GM18505 (cell line): ENCODE data around the gene FADS1.
A peak's percentile ranks its signal among the peaks of the same experiment; 100 is the strongest.

Experiments
- ATAC-seq: cut with Tn5 transposase; IDR thresholded peaks from one replicate; pipeline ENCODE4 v1.9.1; 2021; ENCODE audit not compliant: unreplicated experiment
- POLR2A ChIP-seq: IDR thresholded peaks from 4 replicates; pipeline ENCODE4 v1.6.1; 2011; ENCODE audit warnings: borderline replicate concordance; ENCODE audit not compliant: insufficient read depth, insufficient read length; ENCODE audit errors: extremely low read depth

FADS1 gene

DNA sequence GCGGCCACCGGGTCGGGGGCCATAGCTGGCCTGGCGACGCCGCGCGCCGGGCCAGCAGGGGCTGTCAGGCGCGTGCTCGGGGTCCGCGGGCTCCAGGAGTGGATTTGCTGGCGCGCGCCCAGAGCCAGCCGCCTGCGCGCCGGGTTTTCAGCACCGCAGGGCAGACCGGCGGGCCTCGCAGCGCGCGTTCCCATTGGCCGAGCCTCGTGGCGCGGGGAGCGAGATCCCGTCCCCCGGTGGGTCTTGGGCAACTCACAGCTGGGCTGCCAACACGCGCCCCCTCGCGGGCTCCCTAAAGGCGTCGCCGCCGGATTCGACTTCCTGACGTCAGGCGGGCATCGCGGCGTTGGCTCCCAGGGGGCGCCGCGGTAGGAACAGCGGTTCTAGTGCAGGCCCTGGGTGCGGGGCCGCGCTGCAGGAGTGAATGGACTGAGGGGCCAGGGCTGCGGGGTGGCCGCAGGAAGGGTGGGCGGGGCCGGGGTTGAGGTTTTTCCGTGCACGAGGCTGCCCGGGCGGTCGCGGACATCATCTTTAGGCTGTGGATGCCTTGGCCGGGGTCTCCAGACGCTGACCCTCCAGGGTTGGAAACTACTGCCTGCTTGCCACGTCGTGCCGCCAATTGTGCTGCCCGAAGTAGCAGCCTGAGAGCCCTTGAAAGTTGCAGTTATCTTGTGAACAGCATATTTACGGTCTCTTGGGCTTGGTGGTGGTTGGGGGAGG lies at the start of gene FADS1:
Gene FADS1, minus strand, starts transcription at position 268 of the 720 bp plus-strand sequence. Its CDS starts 74 bp downstream, at position 194.
- peak; percentile 59 for ATAC-seq
- TF ChIP-seq POLR2A = no peak

DNA sequence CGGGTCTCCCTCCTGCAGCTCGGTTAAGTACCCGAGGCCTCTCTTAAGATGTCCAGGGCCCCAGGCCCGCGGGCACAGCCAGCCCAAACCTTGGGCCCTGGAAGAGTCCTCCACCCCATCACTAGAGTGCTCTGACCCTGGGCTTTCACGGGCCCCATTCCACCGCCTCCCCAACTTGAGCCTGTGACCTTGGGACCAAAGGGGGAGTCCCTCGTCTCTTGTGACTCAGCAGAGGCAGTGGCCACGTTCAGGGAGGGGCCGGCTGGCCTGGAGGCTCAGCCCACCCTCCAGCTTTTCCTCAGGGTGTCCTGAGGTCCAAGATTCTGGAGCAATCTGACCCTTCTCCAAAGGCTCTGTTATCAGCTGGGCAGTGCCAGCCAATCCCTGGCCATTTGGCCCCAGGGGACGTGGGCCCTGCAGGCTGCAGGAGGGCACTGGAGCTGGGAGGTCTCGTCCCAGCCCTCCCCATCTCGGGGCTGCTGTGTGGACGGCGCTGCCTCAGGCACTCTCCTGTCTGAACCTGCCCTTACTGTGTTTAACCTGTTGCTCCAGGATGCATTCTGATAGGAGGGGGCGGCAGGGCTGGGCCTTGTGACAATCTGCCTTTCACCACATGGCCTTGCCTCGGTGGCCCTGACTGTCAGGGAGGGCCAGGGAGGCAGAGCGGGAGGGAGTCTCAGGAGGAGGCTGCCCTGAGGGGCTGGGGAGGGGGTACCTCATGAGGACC lies 49.6 kb upstream of the FADS1 start:
- no peak for ATAC-seq

DNA sequence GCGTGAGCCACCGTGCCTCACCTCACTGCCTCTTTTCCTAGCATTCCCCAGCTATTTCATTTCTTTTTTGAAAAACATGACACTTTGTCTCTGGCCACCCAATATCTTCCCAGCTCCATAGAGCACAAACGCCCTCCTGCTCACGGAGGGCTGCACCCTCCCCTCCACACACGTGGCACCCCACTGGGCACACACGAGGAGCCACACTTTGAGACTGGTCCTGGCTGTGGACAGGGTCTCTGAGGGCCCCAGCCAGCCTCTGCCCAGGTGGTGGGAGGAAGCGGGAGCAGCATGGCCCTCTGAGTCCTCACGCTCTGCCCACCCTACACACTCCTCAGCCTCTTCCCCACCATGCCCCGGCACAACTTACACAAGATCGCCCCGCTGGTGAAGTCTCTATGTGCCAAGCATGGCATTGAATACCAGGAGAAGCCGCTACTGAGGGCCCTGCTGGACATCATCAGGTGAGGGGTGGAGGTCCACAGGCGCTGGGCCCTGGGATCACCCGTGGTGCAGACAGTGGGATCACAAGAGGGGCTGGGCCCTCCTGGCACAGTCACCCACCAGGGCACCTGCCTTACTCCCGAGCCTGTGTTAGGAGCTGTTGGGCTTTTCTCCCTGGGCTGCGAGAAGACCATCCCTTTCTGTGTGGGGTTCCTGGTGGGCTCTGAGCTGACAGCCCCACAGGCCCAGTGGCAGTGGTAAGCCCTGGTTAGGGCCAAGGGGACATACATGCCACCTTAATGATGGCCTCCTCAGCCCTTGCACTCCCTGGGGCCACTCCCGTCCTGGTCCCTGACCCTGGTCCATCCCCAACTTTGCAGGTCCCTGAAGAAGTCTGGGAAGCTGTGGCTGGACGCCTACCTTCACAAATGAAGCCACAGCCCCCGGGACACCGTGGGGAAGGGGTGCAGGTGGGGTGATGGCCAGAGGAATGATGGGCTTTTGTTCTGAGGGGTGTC lies 48.3 kb upstream of the FADS1 start:
- ATAC-seq = no peak
- TF ChIP-seq POLR2A = no peak

More for the DNA sequence above, 49.6 kb upstream of the FADS1 start:
- no peak for TF ChIP-seq POLR2A

DNA sequence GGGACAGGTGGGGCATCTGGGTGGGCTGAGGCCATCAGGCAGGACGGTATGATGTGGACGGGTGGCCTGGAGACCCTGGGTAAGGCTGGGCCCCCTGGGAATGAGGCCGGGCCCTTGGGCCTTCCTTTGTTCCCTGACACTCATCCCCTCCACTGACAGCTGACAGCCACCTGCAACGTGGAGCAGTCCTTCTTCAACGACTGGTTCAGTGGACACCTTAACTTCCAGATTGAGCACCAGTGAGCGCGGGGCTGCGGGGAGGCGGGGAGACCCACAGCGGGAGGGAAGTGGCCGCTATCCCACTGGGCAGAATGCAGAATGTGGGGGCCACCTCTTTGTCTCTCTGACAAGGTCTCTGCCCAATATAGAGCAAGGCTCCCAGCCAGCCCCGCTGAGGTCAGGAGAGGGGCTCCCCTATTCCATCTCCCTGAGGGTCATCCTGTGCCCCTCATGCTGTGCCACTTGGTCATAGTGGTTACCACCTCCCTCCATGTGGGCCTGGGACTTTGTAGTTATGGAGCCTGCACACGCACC lies 46.8 kb upstream of the FADS1 start:
- no peak for ATAC-seq
- TF ChIP-seq POLR2A = no peak

DNA sequence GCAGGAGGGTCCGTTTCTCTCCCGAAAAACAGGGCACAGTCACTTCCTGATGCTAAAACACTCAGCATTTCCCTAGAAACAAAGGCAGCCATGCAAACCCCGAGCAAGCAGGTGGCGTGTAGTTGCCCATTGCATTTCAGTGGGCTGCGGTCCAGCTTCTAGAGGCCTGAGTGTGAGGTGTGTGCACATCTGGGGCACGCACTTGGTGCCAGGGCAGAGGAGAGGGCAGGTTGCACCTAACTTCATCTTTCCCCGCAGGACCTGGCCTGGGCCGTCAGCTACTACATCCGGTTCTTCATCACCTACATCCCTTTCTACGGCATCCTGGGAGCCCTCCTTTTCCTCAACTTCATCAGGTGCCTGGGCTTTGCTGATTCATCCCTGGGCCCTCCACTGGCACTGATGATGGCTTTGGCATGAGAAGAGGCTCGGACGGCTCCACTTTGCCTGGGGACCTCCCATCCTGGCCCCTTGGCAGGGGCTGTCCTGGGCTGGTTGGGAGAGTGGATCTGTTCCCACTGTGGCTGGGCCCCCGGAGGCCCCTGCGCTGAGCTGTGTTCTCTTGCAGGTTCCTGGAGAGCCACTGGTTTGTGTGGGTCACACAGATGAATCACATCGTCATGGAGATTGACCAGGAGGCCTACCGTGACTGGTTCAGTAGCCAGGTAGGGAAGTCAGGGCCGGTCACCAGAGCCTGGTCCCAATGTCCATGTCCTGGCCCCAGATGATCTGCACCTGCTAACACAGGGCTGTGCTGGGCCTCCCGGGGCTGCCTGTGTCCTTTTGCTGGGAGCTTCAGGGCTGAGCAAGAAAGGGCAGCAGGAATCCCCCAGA lies 46.1 kb upstream of the FADS1 start:
- no peak for TF ChIP-seq POLR2A
- no peak for ATAC-seq

DNA sequence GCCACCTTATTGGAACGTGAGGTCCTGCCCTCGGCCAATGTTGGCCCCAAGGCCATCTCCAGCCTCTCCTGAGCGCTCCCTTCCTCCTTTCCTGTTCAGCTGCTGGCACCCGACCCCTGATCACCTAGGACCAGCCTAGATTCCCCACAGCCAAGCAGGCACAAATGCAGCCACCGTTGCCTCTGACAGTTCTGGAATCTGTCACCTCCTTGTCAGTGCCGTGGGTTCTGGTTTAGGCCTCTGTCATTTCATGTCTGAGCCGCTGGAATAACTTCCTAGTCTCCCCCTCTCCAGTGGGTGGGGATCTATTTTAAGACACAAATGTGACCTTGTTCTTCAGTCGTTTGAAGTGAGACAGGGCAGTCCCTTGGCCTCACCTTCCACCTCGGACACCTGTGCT lies 44.8 kb upstream of the FADS1 start:
- TF ChIP-seq POLR2A = no peak

DNA sequence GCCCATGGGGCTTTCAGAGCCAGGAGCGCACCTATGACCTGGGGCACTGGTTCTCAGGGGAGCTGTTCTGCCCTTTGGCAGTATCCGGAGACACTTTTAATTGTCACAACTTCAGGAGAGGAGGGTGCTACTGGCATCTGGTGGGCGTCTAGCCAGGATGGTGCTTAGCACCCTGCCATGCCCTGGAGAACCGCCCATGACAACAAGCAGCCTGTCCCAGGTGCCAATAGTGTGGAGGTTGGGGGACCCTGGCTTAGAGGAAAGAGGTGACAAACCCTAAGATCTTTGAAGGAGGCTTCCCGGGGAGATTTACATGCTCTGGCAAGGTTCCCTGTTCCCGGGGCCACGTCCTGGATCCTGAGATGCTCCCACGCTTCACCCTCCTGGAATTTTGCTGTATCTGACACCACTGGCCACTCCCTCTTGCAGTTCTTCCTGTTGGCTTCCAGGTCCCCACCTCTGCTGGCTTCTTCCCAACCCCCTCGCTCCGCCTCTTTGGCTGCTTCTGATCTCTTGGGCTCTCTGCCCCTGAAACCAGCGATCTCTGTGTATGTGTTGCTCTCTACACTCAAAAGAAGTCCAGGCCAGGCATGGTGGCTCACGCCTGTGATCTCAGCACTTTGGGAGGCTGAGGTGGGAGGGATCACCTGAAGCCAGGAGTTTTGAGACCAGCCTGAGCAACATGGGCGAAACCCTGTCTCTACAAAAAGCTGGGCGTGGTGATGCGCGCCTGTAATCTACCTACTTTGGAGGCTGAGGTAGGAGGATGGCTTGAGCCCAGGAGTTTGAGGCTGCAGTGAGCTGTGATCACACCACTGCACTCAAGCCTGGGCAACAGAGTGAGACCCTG lies 43.5 kb upstream of the FADS1 start:
- no peak for TF ChIP-seq POLR2A
- no peak for ATAC-seq

More for the DNA sequence above, 44.8 kb upstream of the FADS1 start:
- no peak for ATAC-seq

DNA sequence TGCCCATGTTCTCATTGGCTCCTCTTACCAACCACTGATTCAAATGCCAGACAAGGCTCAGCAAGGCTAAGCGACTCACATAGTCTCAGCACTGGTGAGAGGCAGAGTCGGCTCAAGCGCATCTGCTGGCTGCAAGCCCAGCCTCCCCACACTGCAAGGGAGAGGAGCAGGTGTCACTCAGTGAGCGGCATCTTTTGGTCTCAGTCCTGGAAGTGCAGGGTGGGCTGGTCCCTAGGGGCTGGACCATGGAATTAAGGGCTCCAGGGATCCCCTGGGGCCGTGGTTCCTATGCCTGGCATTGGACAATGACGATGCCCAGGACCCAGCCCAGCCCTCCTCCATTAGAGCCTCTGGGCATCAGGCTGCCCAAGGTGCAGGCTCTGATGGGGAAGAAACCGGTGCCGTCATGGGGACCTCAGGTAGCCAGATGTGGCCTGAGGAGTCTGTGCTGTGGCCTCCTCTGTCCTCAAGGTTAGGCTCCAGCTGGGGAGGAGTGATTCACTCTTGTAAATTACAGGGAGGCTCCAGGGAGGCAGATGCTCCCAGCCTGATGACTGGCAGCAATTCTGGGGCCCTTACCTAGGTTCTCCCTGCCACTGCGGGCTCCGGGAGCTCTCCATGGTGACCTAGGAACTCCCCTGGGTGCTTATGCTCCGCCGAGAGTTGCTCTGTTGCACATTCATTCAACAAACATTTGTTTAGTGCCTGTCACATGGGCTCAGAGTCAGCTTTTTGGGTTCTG lies 39.3 kb upstream of the FADS1 start:
- TF ChIP-seq POLR2A = no peak
- ATAC-seq = no peak

DNA sequence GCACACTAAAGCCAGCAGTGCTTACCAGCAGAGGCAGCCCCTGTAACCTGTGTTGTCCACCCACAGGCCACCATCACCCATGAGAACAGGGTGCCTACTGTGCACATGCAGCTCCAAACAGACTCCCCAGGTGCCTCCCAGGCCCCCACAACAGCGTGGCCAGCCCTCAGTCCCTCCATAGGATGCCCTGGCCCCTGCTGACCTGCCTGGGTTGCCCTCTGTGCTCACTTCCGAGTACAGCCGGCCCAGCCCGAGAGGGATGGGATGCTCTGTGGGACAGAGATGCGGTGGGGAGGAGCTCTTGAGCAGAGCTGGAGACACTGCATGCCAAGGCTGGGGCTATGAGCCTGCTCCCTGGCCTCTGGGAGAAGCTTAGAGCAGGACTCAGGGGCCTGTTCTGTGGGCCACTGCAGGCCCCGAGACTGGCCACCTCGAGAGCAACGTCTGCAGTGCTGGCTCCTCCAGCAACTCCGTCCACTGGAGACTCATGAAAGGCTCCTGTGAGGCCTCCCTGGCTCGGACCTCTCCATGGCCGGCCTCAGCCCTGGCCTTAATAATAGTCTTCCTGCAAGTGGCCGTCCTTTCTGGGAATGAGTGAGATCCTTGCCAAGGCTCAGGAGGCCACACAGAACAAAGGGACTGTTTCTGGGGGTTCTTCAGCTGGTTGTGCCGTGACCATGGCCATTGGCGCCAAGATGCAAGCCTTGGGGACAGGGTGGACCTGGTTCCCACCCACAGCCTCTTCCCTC lies 38.3 kb upstream of the FADS1 start:
- no peak for ATAC-seq
- TF ChIP-seq POLR2A = no peak

DNA sequence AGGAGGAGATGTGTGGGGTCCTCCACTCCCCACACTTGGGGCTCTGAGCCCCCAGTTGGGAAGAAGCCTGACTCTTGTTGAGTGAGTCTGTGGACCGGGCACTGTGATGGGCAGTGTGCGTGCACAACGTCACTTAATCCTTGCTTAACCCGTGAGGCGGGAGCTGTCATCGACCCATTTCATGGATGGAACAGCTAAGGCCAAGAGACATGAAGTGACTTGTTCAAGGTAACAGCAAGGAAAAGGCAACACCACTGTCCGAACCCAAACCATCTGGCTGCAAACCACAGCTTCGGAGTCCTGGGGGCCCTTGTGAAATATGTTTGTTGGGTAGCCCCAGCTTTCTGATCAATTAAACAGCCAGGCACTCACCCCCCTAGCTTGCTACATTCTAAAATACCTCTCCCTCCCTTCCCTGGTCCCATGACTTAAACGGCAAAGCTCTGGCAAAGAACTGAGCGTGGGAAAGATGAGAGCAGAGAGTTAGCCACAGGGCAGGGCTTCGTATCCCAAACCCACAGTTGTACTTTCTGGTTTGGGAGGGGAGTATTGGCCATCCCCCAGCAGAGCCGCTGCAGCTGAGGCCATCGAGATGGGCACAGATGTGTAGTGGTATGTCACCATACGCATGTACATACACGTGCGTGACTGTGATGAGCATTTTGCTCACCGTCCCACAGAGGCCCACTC lies 37.5 kb upstream of the FADS1 start:
- no peak for ATAC-seq
- TF ChIP-seq POLR2A = peak; percentile 9
